OCI-LY1 (cell line): ENCODE data around the gene ATG7.

Experiments
- CTCF ChIP-seq: fragments of 200-600 bp; sonication (generic), shearing (Covaris generic); IDR thresholded peaks from 2 replicates; pipeline ENCODE4 v1.5.1; 2017; ENCODE audit warnings: mild to moderate bottlenecking, antibody characterized with exemption, low read length, moderate library complexity, mixed read lengths
- EZH2 ChIP-seq: fragments of 200-600 bp; sonication (generic), shearing (Covaris generic); IDR thresholded peaks from 2 replicates; pipeline ENCODE4 v1.8.0; 2017; ENCODE audit warnings: borderline replicate concordance, mixed run types, mild to moderate bottlenecking, antibody characterized with exemption, low read length, moderate library complexity, mixed read lengths

- TF ChIP-seq CTCF = no peak
- no peak for TF ChIP-seq EZH2
Observed at GRCh38 chr3:11558918-11559815, 287.0 kb downstream of the ATG7 start.
